Duodenal mucosa (tissue), 2 donors: ENCODE measurements around the gene MUL1.
A peak's percentile ranks its signal among the peaks of the same experiment; 100 is the strongest.

Source experiments
- H3K27ac ChIP-seq: one replicate; pipeline ENCODE4 v1.7.0; 2013; ENCODE audit warnings: low read depth, low read length
- H3K27me3 ChIP-seq, 2 donors: one replicate each; pipeline ENCODE4 v1.7.0; 2013; ENCODE audit warnings: low read length in 2 of 2, control low read depth in 1 of 2; ENCODE audit not compliant: insufficient read depth in 2 of 2, control insufficient read depth in 1 of 2
- H3K36me3 ChIP-seq, 2 donors: one replicate each; pipeline ENCODE4 v1.7.0; 2013; ENCODE audit warnings: low read length in 2 of 2, control low read depth in 1 of 2; ENCODE audit not compliant: insufficient read depth in 2 of 2, control insufficient read depth in 1 of 2
- H3K4me1 ChIP-seq, 2 donors: one replicate each; pipeline ENCODE4 v1.7.0; 2013; ENCODE audit warnings: low read length in 2 of 2, control low read depth in 1 of 2; ENCODE audit not compliant: insufficient read depth in 2 of 2, control insufficient read depth in 1 of 2
- H3K4me3 ChIP-seq, 2 donors: one replicate each; pipeline ENCODE4 v1.7.0; 2013; ENCODE audit warnings: low read length in 2 of 2, low read depth in 1 of 2
- H3K9ac ChIP-seq, 2 donors: one replicate each; pipeline ENCODE4 v1.7.0; 2013; ENCODE audit warnings: low read length in 2 of 2, low read depth in 1 of 2
- H3K9me3 ChIP-seq, 2 donors: one replicate each; pipeline ENCODE4 v1.7.0; 2013; ENCODE audit warnings: low read length in 2 of 2, control low read depth in 1 of 2; ENCODE audit not compliant: control insufficient read depth in 1 of 2

Gene MUL1

DNA sequence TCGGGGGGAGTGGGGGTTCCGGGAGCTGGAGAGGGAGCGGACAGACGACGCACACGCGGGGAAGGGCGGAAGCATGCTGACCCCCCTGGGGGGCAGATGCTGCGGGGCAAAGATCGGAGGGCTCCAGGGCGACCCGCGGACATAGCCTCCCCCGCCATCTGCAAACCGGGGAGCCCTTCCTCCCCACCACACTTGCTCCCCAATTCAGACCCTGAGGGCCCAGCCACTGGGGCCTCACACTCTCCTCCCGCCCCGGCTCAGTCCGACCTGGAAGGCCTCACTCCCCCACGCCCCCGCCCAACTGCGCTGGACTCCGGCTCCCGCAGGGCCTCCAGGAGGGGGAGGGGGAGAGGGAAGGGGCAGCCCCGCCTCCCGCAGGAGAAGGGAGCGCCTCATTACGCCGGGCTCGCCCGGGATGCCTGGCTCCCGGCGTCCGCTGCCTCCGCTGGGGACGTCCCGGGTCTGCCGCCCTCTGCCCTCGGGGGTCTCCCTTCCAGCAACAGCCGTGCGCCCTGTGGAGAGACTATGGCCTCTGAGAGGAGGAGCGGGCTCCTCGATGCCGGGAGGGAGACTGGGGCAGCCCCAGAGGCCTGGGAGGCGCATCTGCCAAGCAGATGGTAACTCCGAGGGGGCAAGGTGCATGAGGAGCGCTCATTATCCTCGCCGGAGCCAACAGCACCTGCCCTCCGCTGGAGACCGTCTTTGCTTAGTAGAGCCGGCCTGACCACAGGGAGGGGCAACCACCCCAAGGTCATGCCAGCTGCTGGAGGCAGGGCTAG, 21.3 kb downstream of the MUL1 start:
- Histone ChIP-seq H3K9me3 (no peaks in the 10 kb centered on the region), H3K27ac (peak overlapping the region; percentile 89), H3K36me3 (no peaks in the 10 kb centered on the region), H3K4me3 (peak overlapping the region; percentile 82 to 85), H3K27me3 (peaks cover 0 to 4% of the 10 kb centered on the region in 2 donors), H3K9ac (peak overlapping the region; percentile 74 to 82), H3K4me1 (peaks cover 17 to 23% of the 10 kb centered on the region in 2 donors)

DNA sequence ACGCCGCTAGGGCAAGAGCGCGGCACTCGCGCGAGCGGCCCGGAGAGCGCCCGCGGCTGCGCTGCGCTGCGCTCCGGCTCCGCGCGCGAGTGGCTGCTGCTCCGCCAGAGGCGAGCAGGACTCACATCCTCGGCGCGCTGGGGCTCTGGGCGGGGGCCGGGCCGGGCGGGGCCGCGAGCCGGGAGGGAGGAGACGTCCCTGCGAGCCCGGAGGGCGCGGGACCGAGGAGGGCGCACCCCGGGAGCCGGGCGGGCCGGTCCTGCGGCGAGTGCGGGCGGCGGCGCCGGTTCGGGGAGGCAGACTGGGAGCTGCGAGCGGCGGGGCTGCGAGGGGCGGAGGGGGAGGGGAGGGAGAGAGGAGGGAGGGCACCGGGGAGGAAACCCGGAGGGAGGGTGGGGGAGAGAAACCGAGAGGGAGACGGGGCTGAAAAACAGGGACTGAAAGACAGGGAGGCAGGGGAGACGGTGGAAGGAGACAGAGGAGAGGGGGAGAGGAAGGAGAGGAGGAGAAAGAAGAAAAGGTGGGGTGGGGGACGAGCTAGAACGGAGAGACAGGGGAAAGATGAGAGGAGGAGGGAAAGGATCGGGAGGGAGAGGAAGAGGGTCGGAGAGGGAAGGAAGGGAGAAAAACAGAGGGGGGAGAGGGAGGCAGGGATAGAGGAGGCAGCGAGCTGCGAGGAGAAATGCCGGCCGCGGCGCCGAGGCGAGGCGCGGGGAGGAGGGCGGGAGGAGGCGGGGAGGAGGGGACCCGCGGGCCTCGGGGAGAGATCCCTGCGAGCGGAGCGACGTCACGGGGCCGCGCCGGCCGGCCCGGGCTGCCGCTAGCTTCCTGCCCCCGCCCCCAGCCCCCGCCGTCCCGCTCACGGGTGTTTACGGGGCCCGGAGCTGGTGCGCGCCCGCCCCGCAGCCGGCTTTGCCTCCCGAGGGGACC, 22.2 kb downstream of the MUL1 start, which contains the start of gene CAMK2N1:
TSS of gene CAMK2N1 (minus strand) at position 684 of the 930 bp plus-strand sequence. CDS start 831 bp downstream, outside the sequence.
- Histone ChIP-seq H3K9ac (peak within 1 kb of the TSS; percentile 83 to 86), H3K36me3 (no peaks in the 10 kb centered on the region), H3K4me1 (peaks cover 25 to 32% of the 10 kb centered on the region in 2 donors), H3K27ac (peak within 1 kb of the TSS; percentile 89), H3K4me3 (peak within 1 kb of the TSS; percentile 84 to 85), H3K9me3 (no peaks in the 10 kb centered on the region), H3K27me3 (peaks cover 0 to 4% of the 10 kb centered on the region in 2 donors)

DNA sequence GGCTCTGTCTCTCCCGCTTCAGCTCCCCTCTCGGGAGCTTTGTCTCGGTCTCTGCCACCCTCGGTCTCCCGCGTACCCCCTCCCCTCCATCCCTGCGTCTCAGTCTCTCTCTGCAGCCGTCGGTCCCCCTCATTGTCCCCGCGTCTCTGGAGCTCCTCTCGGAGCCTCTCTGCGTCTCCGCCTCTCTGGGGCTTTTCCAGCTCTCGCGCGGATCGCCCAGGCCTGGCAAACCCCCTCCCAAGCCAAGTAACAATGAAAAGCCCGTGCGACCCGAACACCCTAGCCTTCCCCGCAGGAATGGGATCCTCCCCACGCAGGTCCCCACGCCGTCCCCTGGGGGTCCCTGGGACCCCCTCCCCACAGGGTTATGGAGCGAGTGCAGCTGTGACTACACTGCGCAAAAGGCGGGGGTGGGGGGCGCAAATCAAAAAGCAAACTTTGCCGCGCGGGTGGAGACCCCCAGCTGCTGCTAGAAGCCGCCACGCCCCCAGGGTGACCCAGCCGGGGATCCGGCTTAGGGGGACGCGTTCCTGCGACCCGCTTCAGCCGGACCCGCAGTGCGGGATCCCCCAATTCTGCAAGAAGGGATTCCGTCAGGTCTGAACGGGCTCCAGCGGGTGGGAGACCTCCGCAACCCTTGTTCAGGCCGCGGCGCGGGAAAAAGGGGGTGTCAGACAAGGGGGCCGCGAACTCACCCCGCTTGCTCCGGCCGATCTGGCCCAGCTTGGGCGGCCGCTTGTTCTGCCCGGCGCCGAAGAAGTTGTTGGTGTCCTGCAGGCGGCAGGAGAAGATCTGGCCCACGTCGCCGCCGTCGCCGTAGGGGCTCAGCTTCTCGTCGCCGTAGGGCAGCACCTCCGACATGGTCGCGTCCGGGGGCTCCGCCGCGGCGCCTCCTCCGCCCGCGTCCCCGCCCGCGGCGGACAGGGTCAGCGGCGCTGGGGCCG, 23.2 kb downstream of the MUL1 start:
- H3K36me3 ChIP-seq = no peaks in the 10 kb centered on the region
- H3K4me1 ChIP-seq = peaks cover 34 to 42% of the 10 kb centered on the region in 2 donors
- H3K4me3 ChIP-seq = peak overlapping the region; percentile 82 to 84
- H3K27me3 ChIP-seq = peaks cover 0 to 6% of the 10 kb centered on the region in 2 donors
- peak overlapping the region; percentile 63 for H3K27ac ChIP-seq
- H3K9me3 ChIP-seq = no peaks in the 10 kb centered on the region
- H3K9ac ChIP-seq = peak overlapping the region; percentile 83 to 86

DNA sequence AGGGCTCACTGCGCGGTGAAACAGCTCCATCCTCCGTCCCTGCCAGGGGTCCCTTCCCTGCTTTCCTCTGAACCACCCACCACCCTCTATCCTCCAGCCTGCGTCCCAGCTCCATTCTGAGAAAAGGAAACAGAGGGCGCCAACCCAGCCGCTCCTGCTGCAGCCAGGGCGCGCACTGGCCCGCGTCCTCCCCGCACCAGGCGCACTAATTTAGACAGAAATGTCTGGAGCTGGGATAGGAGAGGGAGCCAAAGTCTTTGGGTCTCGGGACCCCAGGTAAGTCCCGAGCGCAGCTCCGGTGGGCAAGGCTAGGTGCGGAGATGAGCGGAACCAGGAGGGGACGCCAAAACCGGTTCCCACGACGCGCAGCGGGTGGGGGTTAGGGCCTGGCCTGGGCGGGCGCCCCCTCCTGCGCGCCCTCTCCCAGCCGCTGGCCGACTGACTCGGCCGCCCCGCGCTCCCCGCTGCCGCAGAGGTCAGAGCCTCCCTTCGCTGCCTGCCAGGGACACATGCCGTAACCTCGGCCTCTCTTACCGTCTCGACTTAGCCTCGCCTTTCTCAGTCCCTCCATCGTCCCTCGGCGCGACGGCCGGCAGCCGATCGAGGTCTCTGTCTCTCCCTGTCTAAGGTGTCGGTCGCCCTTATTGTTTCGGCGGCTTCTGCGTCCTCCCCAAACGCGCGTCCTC, 24.0 kb downstream of the MUL1 start:
- Histone ChIP-seq H3K4me3 (peak overlapping the region; percentile 82 to 84), H3K9ac (peak overlapping the region; percentile 83 to 86), H3K36me3 (no peaks in the 10 kb centered on the region), H3K27ac (peak overlapping the region; percentile 63), H3K9me3 (no peaks in the 10 kb centered on the region), H3K4me1 (peaks cover 42 to 44% of the 10 kb centered on the region in 2 donors), H3K27me3 (peaks cover 0 to 4% of the 10 kb centered on the region in 2 donors)

DNA sequence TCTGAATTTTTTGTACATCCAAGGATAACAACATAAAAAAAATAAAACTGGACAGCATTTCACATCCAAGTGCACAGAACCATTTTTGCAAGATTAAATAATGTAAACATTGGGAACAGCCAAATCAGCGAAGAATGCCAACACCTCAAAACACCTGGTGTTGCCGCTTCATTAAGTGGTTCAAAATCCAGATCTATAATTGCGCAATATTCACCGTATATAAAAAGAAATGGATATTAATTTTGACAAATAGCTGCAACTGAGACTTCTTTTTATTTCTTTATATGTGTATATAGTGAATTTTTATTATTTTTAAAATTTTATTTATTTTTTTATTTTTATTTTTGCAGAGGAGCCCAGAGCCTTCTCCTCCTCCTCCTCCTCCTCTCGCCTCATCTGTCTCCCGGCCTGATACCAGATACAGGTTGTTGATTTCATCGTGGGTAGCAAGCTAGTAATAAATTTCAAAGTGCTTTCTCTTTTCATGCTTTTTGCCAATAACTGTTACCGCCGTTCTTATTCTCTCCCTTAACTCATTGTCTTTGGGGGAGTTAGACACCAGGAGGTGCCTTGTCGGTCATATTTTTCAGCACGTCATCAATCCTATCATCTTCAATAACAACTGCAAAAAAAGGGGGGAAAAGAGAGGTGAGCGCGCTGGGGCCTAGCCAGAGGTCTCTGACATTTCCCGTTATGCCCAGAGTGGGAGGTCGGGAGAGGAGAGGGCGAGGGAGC, 24.7 kb downstream of the MUL1 start:
- H3K27ac ChIP-seq = no peak overlapping the region
- H3K27me3 ChIP-seq = peaks cover 0 to 4% of the 10 kb centered on the region in 2 donors
- peaks cover 48 to 49% of the 10 kb centered on the region in 2 donors for H3K4me1 ChIP-seq
- H3K9ac ChIP-seq = peak overlapping the region; percentile 83 to 86
- H3K4me3 ChIP-seq = peak overlapping the region; percentile 82 to 84
- no peaks in the 10 kb centered on the region for H3K9me3 ChIP-seq
- no peaks in the 10 kb centered on the region for H3K36me3 ChIP-seq

DNA sequence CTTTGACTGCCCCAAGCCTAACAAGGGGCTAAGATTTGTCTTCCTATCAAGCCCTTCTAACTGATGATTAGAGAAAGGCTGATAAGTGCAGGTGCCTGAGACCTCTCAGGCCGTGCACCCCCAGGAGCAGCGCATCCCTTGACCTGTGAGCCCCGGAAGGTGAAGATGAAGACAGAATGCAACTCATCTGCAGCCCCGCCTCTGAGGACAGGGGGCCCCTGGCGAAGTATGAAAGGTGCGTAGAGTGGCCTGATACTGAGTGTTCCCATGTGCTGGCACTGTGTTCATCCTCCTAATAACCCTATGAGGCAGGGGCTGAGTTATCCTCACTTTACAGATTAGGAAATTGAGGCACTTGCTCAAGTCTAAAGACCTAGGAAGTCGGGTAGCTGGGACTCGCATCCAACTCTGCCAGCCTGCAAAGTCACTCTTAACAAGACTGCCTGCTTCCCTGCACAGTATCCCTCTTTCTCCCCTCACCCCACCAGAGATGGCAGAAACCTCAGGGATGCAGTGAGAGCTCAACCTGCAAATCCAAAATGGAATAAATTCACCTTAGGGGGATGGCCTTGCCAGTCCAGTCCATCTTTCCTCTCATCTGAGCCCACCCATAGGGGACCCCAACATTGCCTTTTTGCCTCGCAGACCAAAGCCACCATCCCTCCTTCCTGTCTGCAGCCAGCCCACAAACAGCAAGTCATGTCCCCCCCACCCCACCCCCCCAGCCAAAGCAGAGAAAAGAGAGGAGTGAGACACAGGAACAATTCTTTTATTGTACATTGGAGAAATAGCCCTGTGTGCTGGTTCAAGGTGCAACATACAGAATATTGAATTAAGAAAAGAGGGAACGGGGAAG, 26.1 kb downstream of the MUL1 start:
- H3K4me1 ChIP-seq = peaks cover 54 to 59% of the 10 kb centered on the region in 2 donors
- no peak overlapping the region for H3K4me3 ChIP-seq
- H3K27me3 ChIP-seq = peaks cover 0 to 4% of the 10 kb centered on the region in 2 donors
- H3K9ac ChIP-seq = peak overlapping the region in 1 of 2 donors; percentile 60
- no peak overlapping the region for H3K27ac ChIP-seq
- H3K36me3 ChIP-seq = no peaks in the 10 kb centered on the region
- no peaks in the 10 kb centered on the region for H3K9me3 ChIP-seq

DNA sequence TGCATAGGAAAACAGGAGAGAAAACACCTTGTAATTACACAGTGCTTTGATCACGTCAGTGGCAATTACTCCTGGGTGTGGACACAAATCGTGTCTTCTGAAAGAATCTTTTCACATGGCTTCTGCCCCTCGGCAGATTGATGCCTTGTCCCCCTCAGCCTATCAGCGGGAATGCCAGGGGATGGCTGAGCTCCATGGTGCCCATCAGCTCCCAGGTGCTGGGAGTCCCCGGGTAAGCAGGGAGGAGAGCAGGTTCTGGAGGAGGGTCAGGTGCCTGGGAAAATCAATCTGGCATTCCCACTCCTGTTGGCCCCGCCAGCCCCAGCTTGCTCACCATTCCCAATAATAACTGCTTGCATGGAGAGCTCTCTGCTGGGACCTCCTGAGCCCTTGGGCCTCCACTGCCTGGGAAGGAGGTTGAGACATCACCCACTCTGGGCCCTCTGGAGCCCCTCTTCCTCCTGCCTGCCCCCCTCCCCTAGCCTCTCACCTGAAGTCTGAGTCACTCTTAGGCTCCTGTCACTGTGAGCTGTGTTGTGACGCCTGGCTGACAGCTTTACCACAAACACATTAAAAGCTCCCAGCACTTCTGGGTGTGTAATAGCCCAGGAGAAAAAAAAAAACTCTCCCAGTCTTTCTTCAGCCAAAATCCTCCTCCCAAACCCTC, 26.9 kb downstream of the MUL1 start:
- Histone ChIP-seq H3K27me3 (peaks cover 0 to 4% of the 10 kb centered on the region in 2 donors), H3K9me3 (no peaks in the 10 kb centered on the region), H3K4me3 (peak overlapping the region; percentile 26 to 40), H3K36me3 (no peaks in the 10 kb centered on the region), H3K9ac (peak overlapping the region; percentile 51 to 60), H3K27ac (peak overlapping the region; percentile 84), H3K4me1 (peaks cover 59 to 65% of the 10 kb centered on the region in 2 donors)
